ENCODE results near the gene KCNJ14. TPM values are rescaled to one million over a fixed set of nuclear protein-coding genes. Genes with fewer than 3 reads are reported as not detected.

The KCNJ14 gene
- total RNA-seq, 1 donor from 2014 or later = 1.8 TPM

DNA sequence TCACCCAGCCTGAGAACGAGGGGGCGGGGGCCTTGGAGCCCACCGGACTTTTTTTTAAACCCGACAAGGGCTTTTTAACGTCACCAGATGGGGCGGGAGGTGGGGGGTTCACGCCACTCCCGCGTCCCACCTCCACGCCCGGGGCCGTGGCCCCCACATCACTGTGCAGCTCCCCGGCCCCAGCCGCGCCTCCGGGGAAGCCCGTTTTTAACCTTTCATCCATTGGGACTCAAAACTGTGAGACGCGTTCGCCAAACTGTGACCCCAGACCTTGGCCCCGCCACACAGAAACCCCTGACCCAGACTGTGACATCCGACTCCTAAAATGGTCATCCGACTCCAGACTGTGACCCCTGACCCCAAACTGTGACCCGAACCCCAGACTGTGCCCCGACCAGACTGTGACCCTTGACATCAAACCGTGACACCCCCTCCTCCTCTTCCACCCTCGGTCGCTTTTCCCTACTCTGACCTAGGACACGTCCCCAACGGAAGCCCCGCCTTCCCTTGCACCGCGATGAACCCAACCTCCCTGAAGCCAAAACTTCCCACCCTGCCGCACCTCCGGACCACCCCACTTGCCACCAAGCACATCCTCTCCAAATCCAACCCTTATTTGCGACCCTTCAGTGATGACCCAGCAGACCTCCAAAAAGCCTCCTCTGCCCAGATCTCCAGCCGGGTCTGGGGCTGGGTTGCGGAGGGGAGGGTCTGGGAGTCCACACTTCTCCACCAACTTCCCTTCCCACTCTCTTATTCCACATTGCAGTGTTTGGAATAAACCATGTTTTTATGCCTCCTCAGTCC lies 11.0 kb upstream of the KCNJ14 start:
- intact Hi-C loops (cut with micrococcal nuclease) = loop anchor here (10.0 kb wide), 1 partner anchor 50 kb away; the partner anchor contains the start of genes GRIN2D and KDELR1

DNA sequence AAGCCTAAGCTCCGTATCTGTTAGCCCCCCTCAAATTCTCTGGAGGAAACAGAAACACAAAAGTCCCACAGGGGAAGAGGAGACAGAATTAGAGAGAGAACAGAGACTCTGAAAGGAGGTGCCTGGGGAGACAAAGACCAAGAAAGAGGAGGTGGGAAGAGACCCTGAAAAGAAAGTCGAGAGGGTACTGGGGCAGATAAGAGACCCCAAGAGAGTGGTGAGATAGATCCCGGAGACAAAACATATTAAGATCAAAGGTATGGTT lies 10.5 kb upstream of the KCNJ14 start:
- intact Hi-C loops (cut with micrococcal nuclease) = loop anchor here (1.0 to 10.0 kb wide), 6 partner anchors 24 to 276 kb away; partner anchors contain the start of genes CYTH2, GRIN2D, KDELR1 and SYNGR4

DNA sequence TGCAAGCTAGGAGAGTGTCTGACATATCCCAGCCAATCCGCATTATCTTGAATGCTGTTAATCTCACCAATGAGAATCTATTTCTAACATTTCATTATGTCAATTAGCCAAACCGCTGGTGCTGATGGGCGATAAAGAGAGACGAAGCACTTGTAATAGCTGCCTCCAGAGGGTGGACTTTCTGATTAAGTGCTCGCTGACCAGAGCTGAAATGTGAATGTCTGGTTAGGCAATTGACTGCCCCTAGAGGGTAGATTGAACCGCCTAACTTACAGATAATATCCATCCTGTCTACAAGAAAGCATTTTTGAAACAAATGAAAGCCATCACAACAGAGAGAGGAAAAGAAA lies 10.1 kb upstream of the KCNJ14 start:
- intact Hi-C loops (cut with micrococcal nuclease) = loop anchor here (1.0 to 10.0 kb wide), 6 partner anchors 24 to 276 kb away; partner anchors contain the start of genes CYTH2, GRIN2D, KDELR1 and SYNGR4

DNA sequence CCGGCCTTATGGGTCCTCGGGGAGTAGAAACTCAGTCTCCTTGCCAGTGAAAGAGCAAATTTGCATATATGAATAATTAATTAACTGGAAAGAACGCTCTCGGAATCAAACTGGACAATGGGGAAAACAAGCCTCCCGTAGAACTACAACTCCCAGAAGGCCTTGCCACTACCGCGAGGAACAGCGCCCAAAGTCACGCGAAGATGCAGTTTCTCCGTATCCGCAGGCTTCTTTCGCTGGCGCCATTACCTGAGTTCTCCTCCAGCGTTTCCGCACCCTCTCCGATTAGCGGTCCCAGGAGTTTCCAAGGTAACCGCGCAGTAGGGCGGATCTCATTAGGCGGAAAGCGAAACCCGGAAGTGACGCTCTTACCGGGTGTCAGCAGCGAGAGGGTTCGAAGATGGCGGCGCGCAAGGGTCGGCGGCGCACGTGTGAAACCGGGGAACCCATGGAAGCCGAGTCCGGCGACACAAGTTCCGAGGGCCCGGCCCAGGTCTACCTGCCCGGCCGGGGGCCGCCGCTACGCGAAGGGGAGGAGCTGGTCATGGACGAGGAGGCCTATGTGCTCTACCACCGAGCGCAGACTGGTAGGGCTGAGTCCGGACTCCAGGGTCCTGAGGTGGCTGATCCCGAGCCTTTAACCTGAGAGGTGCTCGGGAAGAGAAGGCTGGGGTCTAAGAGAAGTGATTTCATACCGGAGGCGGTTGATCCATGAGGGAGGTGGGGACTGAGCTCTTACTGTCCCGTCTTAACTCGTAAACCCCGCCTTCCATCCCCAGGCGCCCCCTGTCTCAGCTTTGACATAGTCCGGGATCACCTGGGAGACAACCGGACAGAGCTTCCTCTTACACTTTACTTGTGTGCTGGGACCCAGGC lies 9.5 kb upstream of the KCNJ14 start, which contains the start of gene GRWD1:
GRWD1 (plus strand) TSS at position 378 of the 876 bp plus-strand sequence; CDS start at position 401, 23 bp downstream.
- intact Hi-C loops (cut with micrococcal nuclease) = loop anchor here (1.0 to 10.0 kb wide), 6 partner anchors 23 to 277 kb away; partner anchors contain the start of genes CYTH2, GRIN2D, KDELR1 and SYNGR4

DNA sequence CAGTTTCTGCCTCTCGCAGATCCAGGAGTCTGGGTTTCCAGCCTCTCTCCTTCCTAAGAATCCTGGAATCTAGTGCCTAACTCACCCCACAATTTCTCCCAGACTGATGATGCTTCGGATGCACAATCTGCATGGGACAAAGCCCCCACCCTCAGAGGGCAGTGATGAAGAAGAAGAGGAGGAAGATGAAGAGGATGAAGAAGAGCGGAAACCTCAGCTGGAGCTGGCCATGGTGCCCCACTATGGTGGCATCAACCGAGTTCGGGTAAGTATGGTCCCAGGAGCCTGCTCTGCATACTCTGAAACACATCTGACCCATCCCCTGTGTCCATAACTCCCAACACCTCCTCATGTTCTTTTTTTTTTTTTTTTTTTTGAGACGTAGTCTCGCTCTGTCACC lies 8.8 kb upstream of the KCNJ14 start:
- intact Hi-C loops (cut with micrococcal nuclease) = loop anchor here (5.0 to 10.0 kb wide), 2 partner anchors 52 to 114 kb away; partner anchors contain the start of genes GRIN2D and KDELR1

DNA sequence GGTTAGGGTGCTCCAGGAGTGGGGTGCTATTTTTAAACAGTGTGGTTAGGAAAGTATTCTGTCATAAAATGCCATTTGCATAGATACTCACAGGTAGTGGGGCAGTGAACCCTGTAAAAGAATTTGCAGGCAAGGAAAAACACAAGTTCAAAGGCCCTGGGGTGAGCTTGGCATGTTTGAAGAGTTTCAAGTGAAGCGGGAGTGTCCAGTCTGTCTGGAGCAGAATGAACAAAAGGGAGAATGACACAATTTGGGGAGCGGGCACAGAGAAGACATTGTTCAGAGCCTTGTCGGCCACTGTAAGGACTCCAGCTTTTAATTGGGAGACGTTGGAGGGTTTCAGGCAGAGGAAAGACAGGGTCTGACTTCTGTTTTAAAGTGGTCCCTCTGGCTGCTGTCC lies 6.8 kb upstream of the KCNJ14 start:
- intact Hi-C loops (cut with micrococcal nuclease) = loop anchor here (5.0 to 10.0 kb wide), 2 partner anchors 54 to 116 kb away; partner anchors contain the start of genes GRIN2D and KDELR1

GRCh38 chr19:48450441-48450840 lies 4.9 kb upstream of the KCNJ14 start:
- intact Hi-C loops (cut with micrococcal nuclease) = no loop called here

DNA sequence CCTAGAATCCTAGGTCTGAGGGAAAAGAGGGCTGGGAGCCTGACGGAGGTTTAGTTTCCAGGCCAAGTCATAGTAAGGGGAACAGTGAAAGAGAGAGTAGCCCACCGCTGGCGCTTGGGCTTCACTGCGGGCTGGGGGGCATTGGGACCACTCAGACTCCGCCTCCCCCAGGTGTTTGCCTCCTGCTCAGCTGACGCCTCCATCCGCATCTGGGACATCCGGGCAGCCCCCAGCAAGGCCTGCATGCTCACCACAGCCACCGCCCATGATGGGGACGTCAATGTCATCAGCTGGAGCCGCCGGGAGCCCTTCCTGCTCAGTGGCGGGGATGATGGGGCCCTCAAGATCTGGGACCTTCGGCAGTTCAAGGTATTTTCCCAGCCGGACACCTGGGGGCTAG lies 4.5 kb upstream of the KCNJ14 start:
- intact Hi-C loops (cut with micrococcal nuclease) = no loop called here

DNA sequence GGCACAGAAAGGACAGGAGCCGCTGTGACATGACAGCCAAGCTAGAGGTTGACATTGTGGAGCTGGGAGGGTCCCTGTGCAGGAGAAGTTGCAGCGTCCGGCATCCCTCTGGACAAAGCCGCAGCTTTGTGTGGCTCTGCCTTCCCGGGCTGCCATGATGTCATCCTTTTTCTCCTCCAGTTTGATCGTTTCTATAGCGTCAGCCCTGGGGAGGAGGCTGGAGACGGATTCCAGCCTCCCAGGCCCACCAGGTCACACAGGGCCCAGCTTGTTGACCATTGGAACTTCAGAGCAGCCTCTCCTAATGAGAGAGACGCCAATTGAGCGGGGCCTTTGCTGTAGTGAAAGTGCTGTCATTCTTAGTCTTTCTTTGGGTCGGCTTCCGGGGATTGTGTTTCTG lies 3.8 kb upstream of the KCNJ14 start:
- intact Hi-C loops (cut with micrococcal nuclease) = no loop called here

GRCh38 chr19:48452289-48453190 lies 2.8 kb upstream of the KCNJ14 start:
- intact Hi-C loops (cut with micrococcal nuclease) = no loop called here

DNA sequence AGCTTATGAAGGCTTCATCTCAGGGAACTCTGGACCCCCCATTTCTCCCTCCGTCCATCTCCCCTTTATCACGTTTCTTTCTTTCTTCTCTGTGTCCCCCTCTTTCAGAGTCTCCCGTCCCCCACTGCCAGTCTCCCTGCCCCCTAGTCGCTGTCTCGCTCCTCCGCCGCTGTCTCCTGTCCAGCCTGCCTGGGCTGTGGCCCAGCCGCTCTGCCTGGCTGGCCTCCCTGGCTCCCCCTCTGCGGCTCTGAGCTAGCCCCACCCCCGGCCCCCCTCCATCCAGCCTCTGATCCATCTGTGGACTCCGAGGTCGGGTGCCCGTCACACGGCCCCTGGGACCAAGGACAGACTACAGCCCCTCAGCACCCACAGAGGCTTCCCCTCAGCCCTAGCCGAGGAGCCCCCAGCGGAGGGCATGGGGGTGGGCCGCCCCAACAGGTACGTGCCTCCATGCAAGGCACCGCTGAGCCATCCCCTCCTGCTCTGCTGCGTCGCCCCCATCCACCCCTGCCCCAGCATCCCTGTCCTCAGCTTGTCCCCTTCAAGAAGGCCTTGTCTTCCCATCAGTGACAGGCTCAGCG lies 1.1 kb upstream of the KCNJ14 start:
- intact Hi-C loops (cut with micrococcal nuclease) = no loop called here

DNA sequence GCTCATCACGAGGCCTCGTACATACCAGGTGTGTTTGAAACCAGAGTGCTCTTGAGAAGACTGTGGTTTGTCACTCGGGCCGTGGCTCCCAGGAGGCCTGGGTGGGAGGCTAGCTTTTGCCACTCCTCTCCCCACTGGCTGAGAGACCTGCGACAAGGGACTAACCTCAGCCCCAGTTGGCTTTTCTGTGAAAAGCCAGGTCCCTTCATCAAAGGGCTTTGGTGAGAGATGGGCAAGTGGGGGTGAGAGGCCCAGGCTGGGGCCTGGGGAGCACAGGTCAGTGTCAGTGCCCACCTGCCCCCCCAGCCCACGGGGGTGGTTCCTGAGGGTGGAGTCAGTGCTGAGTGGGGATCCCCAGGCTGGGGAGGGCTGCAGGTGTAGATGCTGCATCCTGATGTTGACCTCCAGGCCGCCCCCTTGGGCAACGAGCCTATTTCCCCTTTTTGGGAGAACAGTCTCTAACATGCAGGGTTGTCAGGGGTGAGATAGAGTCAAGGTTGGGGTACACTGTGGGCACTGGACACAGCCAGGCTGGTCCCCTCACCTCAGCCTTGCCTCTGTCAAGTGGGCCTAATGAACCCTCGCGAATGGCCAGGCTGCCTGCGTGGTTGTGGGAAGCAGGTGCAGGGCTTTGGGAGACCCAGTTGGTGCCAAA lies 661 bp downstream of the KCNJ14 start:
- intact Hi-C loops (cut with micrococcal nuclease) = no loop called here

- intact Hi-C loops (cut with micrococcal nuclease) = no loop called here
Observed at GRCh38 chr19:48456864-48457263, 1.5 kb downstream of the KCNJ14 start.

GRCh38 chr19:48458016-48458415 lies 2.6 kb downstream of the KCNJ14 start:
- intact Hi-C loops (cut with micrococcal nuclease) = no loop called here

DNA sequence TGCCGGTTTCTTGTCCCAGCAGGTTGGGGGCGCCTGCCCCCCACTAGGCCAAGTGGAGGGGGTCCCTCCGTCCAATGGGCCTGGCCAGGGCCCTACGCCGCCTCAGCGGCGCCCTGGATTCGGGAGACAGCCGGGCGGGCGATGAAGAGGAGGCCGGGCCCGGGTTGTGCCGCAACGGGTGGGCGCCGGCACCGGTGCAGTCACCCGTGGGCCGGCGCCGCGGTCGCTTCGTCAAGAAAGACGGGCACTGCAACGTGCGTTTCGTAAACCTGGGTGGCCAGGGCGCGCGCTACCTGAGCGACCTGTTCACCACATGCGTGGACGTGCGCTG lies 6.2 kb downstream of the KCNJ14 start:
- intact Hi-C loops (cut with micrococcal nuclease) = no loop called here

DNA sequence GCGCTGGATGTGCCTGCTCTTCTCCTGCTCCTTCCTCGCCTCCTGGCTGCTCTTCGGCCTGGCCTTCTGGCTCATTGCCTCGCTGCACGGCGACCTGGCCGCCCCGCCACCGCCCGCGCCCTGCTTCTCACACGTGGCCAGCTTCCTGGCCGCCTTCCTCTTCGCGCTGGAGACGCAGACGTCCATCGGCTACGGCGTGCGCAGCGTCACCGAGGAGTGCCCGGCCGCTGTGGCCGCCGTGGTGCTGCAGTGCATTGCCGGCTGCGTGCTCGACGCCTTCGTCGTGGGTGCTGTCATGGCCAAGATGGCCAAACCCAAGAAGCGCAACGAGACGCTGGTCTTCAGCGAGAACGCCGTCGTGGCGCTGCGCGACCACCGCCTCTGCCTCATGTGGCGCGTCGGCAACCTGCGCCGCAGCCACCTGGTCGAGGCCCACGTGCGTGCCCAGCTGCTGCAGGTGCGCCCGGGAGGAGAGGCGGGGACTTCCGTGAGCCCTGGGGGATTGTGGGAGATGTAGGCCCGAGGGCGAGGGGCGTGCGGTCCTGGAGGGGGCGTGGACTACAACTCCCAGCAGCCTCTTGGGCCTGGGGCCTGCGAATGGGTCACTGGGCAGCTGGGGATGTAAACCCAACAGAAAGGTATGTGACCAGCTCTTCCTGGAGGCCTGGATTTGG lies 6.7 kb downstream of the KCNJ14 start:
- intact Hi-C loops (cut with micrococcal nuclease) = no loop called here

- intact Hi-C loops (cut with micrococcal nuclease) = no loop called here
Observed at GRCh38 chr19:48465215-48465614, 9.8 kb downstream of the KCNJ14 start.

GRCh38 chr19:48466561-48467325 lies 11.4 kb downstream of the KCNJ14 start:
- intact Hi-C loops (cut with micrococcal nuclease) = no loop called here
